Hepatocyte (in vitro differentiated cells): Measurements from ENCODE around the gene SMAD3. TPM values are rescaled to one million over a fixed set of nuclear protein-coding genes. Genes with fewer than 3 reads are reported as not detected.

Experiments
- DNase-seq: peaks from one replicate; pipeline ENCODE4 v3.0.0-alpha.2; 2016; ENCODE audit warnings: low spot score
- H2AFZ ChIP-seq: fragments of 200-600 bp; sonication (generic); 2 replicates; pipeline ENCODE4 v1.6.0; 2016; ENCODE audit warnings: antibody characterized with exemption, mild to moderate bottlenecking
- H3K27ac ChIP-seq: fragments of 200-600 bp; sonication (generic); 2 replicates; pipeline ENCODE4 v1.5.1; 2016; ENCODE audit warnings: mild to moderate bottlenecking
- H3K27me3 ChIP-seq: fragments of 200-600 bp; sonication (generic); 2 replicates; pipeline ENCODE4 v1.6.1; 2016
- H3K36me3 ChIP-seq: fragments of 200-600 bp; sonication (generic); replicated peaks from 2 replicates; pipeline ENCODE4 v1.5.1; 2016; ENCODE audit warnings: low read depth; ENCODE audit not compliant: insufficient read depth
- H3K4me1 ChIP-seq: fragments of 200-600 bp; sonication (generic); 2 replicates; pipeline ENCODE4 v1.5.1; 2016; ENCODE audit warnings: mild to moderate bottlenecking, moderate library complexity; ENCODE audit not compliant: insufficient read depth
- H3K4me2 ChIP-seq: fragments of 200-600 bp; sonication (generic); 2 replicates; pipeline ENCODE4 v1.6.0; 2016
- H3K4me3 ChIP-seq: fragments of 200-600 bp; sonication (generic); 2 replicates; pipeline ENCODE4 v1.5.1; 2016; ENCODE audit warnings: mild to moderate bottlenecking
- H3K79me2 ChIP-seq: fragments of 200-600 bp; sonication (generic); 2 replicates; pipeline ENCODE4 v1.6.0; 2017; ENCODE audit warnings: mild to moderate bottlenecking
- H3K9me2 ChIP-seq: fragments of 200-600 bp; sonication (generic); replicated peaks from 2 replicates; pipeline ENCODE4 v1.6.0; 2017; ENCODE audit warnings: mild to moderate bottlenecking; ENCODE audit not compliant: insufficient read depth
- H3K9me3 ChIP-seq: fragments of 200-600 bp; sonication (generic); 2 replicates; pipeline ENCODE4 v1.5.1; 2016; ENCODE audit warnings: low read depth, mild to moderate bottlenecking
- H4K20me1 ChIP-seq: fragments of 200-600 bp; sonication (generic); 2 replicates; pipeline ENCODE4 v1.6.0; 2016; ENCODE audit warnings: mild to moderate bottlenecking; ENCODE audit not compliant: insufficient read depth, poor library complexity, severe bottlenecking
- EZH2 ChIP-seq: fragments of 200-600 bp; sonication (generic); IDR thresholded peaks from 2 replicates; pipeline ENCODE4 v1.6.1; 2016; ENCODE audit warnings: antibody characterized with exemption, mild to moderate bottlenecking, borderline replicate concordance
- EZH2phosphoT487 ChIP-seq: fragments of 200-600 bp; sonication (generic); IDR thresholded peaks from one replicate; pipeline ENCODE4 v1.6.1; 2018; ENCODE audit warnings: antibody characterized with exemption, mild to moderate bottlenecking, low read depth, moderate library complexity; ENCODE audit not compliant: unreplicated experiment, severe bottlenecking
- WGBS: methylation state at CpG from one replicate; pipeline ENCODE4 v1.1.6; 2016; ENCODE audit warnings: low lambda C conversion rate; ENCODE audit errors: missing lambda C conversion rate; 5-methylcytosine and 5-hydroxymethylcytosine counted together
- polyA plus RNA-seq: library from polyadenylated mRNA; unstranded; fragments of >200 nt; fragmentation: Nextera tagmentation; extraction: Ambion mirVana; gene quantifications from 2 replicates; pipeline ENCODE4 v1.2.1, GENCODE V29; 2016
- total RNA-seq: library from RNA; depleted of rRNA; stranded (reverse); fragments of >200 nt; gene quantifications from 2 replicates; pipeline ENCODE4 v1.2.3, GENCODE V29; 2014
- TF ChIP-seq, protein P1 (sequence below): fragments of 200-600 bp; sonication (generic); IDR thresholded peaks from 2 replicates; pipeline ENCODE4 v1.5.1; 2016; ENCODE audit warnings: antibody characterized with exemption, mild to moderate bottlenecking; ENCODE audit not compliant: poor library complexity

SMAD3 gene
- total and polyA plus RNA-seq, 2 experiments from 2014 or later = 24.7 to 32.2 TPM

GRCh38 chr15:67158367-67158766 is 93.0 kb downstream of the SMAD3 start:
- Histone ChIP-seq H3K27ac (no peak overlapping the region), H3K4me3 (no peak overlapping the region), H4K20me1 (peaks cover 23% of the 10 kb centered on the region), H3K27me3 (no peaks in the 10 kb centered on the region), H3K36me3 (no peaks in the 10 kb centered on the region), H3K4me1 (peaks cover 4% of the 10 kb centered on the region), H2AFZ (no peak overlapping the region), H3K79me2 (peaks cover 99% of the 10 kb centered on the region), H3K4me2 (no peak overlapping the region), H3K9me2 (no peaks in the 10 kb centered on the region), H3K9me3 (no peaks in the 10 kb centered on the region)
- DNase-seq = no peak
- WGBS = 92% methylated on average over 7 of the region's 7 CpGs
- TF ChIP-seq, protein P1, sequence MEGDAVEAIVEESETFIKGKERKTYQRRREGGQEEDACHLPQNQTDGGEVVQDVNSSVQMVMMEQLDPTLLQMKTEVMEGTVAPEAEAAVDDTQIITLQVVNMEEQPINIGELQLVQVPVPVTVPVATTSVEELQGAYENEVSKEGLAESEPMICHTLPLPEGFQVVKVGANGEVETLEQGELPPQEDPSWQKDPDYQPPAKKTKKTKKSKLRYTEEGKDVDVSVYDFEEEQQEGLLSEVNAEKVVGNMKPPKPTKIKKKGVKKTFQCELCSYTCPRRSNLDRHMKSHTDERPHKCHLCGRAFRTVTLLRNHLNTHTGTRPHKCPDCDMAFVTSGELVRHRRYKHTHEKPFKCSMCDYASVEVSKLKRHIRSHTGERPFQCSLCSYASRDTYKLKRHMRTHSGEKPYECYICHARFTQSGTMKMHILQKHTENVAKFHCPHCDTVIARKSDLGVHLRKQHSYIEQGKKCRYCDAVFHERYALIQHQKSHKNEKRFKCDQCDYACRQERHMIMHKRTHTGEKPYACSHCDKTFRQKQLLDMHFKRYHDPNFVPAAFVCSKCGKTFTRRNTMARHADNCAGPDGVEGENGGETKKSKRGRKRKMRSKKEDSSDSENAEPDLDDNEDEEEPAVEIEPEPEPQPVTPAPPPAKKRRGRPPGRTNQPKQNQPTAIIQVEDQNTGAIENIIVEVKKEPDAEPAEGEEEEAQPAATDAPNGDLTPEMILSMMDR = no peak
- TF ChIP-seq EZH2 = no peak
- TF ChIP-seq EZH2phosphoT487 = no peak

DNA sequence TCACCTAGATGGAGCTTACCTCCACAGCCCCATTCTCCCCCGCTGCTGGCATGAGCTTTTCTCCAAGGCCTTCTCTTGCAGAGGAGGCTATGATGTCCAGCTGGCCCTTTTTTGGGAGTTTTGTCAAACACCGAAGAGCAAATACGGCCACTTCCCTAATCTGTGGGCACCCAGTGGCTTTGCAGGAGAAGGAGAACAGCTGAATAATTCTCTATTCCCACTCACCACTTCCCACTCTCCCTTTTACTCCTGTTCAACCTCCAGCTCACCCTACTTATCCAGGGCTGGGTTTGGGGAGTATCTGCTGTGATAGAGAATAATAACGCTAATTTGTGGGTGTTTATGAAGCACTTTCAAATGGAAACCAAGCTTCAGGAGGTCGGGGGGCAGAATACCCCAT is 96.0 kb downstream of the SMAD3 start:
- no peaks in the 10 kb centered on the region for H3K27me3 ChIP-seq
- H3K79me2 ChIP-seq = peaks cover 74% of the 10 kb centered on the region
- H3K36me3 ChIP-seq = no peaks in the 10 kb centered on the region
- H2AFZ ChIP-seq = no peak overlapping the region
- DNase-seq = no peak
- H4K20me1 ChIP-seq = peaks cover 18% of the 10 kb centered on the region
- no peak overlapping the region for H3K4me2 ChIP-seq
- TF ChIP-seq EZH2 = no peak
- TF ChIP-seq, protein P1 = no peak
- TF ChIP-seq EZH2phosphoT487 = no peak
- H3K27ac ChIP-seq = peak overlapping the region; percentile 32
- 91% methylated on average over 5 of the region's 5 CpGs for WGBS
- H3K9me2 ChIP-seq = no peaks in the 10 kb centered on the region
- H3K4me1 ChIP-seq = peaks cover 4% of the 10 kb centered on the region
- H3K9me3 ChIP-seq = no peaks in the 10 kb centered on the region
- no peak overlapping the region for H3K4me3 ChIP-seq

- Histone ChIP-seq H3K9me3 (no peaks in the 10 kb centered on the region), H2AFZ (no peak overlapping the region), H3K27ac (peak overlapping the region; percentile 32), H4K20me1 (peaks cover 23% of the 10 kb centered on the region), H3K4me1 (peaks cover 4% of the 10 kb centered on the region), H3K4me3 (no peak overlapping the region), H3K9me2 (no peaks in the 10 kb centered on the region), H3K4me2 (no peak overlapping the region), H3K27me3 (no peaks in the 10 kb centered on the region), H3K36me3 (no peaks in the 10 kb centered on the region), H3K79me2 (peaks cover 69% of the 10 kb centered on the region)
- WGBS = 79% methylated on average over 4 of the region's 4 CpGs
- TF ChIP-seq, protein P1 = no peak
- TF ChIP-seq EZH2phosphoT487 = no peak
- no peak for TF ChIP-seq EZH2
- DNase-seq = no peak
Observed at GRCh38 chr15:67161881-67162280, 96.5 kb downstream of the SMAD3 start.

DNA sequence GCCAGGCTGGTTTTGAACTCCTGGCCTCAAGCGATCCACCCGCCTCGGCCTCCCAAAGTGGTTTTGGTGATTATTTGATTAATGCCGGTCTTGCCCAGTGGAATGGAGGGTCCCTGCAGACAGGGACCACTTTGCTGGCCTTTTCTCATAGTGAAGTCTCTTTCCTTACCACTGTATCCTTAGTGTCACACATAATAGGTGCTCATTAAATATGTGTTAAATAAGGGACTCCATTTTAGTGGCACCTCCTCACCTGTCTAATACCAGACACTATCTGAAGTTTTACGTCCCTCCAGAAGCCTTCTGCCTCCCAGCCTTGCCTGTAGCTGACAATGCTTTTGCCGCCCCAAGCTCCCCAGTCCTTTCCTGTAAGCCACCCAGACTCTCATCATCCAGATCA is 97.8 kb downstream of the SMAD3 start:
- no peak overlapping the region for H3K4me2 ChIP-seq
- no peak overlapping the region for H2AFZ ChIP-seq
- no peak overlapping the region for H3K27ac ChIP-seq
- DNase-seq = no peak
- H3K4me3 ChIP-seq = no peak overlapping the region
- peaks cover 9% of the 10 kb centered on the region for H3K4me1 ChIP-seq
- H3K27me3 ChIP-seq = no peaks in the 10 kb centered on the region
- H3K9me2 ChIP-seq = no peaks in the 10 kb centered on the region
- H4K20me1 ChIP-seq = peaks cover 19% of the 10 kb centered on the region
- H3K9me3 ChIP-seq = no peaks in the 10 kb centered on the region
- H3K79me2 ChIP-seq = peaks cover 57% of the 10 kb centered on the region
- no peaks in the 10 kb centered on the region for H3K36me3 ChIP-seq
- WGBS = 97% methylated on average over 6 of the region's 6 CpGs
- TF ChIP-seq EZH2 (no peak), EZH2phosphoT487 (no peak)
- TF ChIP-seq, protein P1 = no peak
